ELR (cell line): ENCODE results near the gene MPST.

Experiments
- DNase-seq: peaks from one replicate; pipeline ENCODE4 v3.0.0-alpha.2; 2015; ENCODE audit warnings: low read depth

Gene MPST

DNA sequence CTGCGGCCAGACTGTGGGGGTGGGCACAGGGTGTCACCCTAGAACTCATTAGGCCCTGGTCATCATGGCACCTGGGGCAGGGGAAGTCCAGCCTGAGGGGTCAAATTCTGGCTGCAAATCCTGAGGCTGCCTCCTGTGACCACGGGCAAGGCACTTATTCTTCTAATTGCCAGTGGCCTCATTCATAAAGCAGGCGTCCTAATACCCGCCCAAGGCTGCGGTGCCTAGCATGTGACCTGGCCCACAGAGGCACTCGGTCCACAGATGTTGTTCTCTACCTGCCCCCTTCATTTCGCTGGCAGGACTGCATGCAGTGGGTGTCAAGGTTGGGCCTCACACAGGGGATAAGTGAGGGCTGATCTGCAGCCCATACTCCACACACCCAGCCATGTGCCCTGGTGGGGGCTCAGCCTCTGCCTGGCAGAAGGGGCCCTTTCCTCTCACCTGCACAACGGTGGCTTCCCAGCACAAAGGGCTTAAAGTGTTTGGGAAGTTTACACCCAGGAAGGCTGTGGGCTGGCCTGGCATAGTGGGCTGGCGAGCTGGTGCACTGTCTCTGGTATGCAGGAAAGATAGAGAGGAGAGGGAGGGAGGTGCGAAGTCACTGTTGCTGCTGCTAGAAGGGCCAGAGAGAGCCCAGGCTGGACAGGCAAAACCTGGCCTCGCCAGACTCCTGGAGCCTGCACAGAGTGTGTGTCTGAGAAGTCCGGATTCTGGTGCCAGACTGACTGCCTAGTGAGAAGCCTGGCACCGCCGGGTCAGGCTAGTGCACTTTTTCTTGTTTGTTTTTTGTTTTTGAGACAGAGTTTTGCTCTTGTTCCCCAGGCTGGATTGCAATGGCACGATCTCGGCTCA is 3.2 kb downstream of the MPST start:
- DNase-seq: no peak

DNA sequence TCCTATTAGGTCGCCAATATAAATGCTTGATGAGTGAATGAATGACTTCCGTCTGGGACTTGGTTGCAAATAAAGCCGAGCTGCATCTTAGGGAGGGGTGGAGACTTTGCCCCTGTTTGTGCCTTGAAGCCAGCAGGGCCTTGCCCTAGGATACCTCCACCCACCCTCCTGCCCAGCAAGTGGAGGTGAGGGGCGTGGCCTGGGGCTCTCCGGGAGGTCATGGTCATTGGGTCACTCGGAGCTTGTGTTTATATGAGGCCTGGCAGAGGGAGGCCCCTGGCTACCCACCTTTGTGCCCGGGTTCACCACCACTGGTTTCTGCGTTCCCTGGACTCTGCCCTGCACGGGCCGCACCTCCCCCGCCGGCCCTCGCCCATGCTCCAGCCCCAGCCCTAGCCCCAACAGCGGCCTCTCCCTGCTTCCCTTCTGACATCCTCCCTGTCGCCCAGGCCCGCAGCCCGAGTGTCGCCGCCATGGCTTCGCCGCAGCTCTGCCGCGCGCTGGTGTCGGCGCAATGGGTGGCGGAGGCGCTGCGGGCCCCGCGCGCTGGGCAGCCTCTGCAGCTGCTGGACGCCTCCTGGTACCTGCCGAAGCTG is 4.3 kb downstream of the MPST start:
- no peak for DNase-seq

DNA sequence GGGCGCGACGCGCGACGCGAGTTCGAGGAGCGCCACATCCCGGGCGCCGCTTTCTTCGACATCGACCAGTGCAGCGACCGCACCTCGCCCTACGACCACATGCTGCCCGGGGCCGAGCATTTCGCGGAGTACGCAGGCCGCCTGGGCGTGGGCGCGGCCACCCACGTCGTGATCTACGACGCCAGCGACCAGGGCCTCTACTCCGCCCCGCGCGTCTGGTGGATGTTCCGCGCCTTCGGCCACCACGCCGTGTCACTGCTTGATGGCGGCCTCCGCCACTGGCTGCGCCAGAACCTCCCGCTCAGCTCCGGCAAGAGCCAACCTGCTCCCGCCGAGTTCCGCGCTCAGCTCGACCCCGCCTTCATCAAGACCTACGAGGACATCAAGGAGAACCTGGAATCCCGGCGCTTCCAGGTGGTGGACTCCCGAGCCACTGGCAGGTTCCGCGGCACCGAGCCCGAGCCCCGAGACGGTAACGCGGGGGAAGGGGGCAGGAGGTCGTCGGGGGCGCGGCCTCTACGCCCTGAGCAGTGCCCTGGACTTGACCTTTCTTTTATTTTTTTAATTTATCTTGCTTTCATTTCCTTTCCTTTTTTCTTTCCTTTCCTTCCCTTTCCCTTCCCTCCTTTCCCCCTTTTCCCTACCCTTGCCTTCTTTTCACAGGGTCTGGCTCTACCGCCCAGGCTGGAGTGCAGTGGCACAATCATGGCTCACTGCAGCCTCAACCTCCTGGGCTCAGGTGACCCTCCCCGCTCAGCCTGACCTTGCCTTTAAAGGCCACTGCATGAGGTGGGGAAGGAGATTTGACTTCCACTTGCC is 5.0 kb downstream of the MPST start:
- no peak for DNase-seq

DNA sequence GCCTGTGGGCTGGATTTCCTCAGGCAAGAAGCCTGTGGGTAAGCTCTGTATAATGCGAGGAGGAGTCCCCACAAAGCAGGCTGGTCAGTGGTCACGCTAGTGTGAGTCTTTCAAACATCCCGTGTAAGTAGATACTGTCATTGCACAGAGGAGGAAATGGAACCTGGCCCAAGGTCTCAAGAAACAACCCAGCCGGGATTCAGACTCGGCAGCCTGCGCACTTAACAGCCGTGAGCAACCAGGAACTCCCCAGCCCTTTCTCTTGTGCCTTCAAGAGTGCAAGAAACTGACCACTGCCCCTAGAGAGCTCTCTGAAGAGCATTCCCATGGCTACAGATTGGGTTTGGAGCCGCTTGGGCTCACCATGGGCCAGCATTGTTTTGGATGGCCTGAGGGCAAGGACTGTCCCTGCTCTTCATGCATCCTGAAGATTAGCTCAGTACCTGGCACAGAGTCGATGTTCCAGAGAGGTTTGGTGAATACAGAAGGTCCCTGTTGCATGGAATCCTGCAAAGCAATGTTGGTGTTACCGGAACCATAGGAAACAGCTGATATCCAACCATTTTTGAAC is 6.0 kb downstream of the MPST start:
- no peak for DNase-seq

DNA sequence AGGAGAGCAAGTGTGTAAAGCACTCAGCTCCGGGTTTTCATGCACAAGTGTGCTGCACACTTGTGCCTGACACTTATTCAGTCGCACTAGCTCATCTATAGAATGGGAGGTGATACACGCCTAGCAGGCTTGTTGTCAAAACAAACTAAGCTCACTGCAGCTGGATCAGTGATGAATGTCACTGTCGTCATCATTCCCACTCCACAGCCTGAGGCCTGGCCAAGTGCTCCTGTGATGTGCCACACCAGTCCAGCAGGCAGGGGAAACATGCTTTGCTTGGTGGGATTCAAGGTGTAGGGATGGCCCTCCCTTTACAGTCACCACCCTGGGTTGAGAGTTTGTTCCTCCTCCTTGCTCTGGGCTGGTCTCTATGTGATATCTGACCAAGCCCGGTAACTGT is 6.8 kb downstream of the MPST start:
- no peak for DNase-seq

DNA sequence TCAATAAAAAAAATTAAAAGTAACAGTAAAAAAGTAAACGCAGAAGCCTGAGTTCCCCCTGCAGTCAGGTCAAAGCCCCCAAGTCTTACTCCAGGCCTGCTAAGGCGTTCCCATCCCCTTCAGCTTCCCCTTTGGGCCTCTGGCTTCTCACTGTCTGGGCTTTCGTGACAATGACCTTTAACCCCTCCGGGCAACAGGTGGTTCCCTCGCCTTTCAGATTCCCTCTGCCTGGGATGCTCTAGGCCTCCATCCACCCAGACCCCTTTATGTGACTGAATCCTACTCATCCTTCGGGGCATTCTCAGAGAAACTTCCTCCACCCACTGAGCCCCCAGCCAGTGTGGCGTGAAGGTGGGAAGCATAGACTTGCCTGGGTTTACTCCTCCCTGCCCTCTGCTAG is 8.0 kb downstream of the MPST start:
- no peak for DNase-seq

DNA sequence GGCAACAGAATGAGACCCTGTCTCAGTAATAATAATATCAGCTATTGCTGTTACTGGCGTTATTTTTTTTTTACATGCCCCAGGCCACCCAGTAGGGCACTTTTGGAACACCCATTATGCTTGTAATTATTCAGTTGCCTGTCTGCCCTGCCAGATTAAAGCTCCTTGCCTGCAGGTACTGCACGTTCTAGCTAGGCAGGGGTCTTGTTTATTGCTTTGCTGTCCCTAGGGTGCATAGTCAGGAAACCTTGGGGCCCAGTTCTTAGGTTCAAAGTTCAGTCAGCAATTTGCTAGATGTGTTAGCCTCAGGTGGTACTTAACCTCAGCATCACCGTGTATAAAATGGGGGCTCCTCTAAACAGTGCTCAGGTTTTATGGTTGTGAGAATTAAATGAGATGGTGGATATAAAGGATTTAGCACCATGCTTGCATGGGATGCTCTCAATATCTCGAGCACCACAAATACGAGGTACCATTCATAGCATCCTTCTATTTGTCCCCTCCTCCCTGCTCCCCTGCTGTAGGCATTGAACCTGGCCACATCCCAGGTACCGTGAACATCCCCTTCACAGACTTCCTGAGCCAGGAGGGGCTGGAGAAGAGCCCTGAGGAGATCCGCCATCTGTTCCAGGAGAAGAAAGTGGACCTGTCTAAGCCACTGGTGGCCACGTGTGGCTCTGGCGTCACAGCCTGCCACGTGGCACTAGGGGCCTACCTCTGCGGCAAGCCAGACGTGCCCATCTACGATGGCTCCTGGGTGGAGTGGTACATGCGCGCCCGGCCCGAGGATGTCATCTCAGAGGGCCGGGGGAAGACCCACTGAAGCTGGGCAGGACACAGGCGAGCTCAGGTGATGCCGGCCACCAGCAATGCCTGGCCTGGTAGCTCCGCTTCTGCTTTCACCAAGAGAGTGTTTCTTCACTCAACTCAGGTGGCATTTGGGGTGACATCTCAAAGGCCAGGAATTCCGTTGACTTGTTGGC is 9.4 kb downstream of the MPST start:
- DNase-seq: no peak

DNA sequence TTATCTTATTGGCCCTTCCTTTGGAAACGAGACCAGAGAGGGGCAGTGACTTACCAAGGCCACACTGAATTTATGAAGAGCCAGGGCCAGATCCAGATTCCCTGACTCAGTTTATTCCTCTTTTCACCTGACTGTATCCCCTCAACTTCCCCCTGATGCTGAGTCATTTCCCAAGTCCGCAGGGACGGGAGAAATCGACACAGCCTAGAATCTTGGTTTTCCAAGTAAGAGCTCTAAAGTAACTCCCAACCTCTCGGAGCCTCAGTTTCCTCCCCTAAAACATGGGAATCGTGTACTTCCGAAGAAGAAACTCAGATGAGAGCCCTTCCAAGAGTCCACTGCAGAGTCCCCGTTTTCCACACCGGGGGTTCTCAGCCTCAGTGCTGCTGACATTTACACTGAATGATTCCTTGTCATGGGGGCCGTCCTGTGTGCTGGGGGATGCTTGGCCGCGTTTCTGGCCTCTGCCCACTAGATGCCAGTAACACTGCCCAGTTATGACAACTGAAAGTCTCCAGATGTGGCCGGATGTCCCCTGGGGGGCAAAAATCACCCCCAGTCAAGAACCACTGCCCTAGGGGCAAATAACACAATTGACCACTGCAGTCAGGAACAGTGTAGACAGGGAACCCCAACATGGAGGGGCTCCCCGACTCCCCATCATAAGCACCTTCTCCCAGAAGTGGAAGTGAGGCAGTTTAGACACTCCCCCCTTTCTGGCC is 11.2 kb downstream of the MPST start:
- no peak for DNase-seq

DNA sequence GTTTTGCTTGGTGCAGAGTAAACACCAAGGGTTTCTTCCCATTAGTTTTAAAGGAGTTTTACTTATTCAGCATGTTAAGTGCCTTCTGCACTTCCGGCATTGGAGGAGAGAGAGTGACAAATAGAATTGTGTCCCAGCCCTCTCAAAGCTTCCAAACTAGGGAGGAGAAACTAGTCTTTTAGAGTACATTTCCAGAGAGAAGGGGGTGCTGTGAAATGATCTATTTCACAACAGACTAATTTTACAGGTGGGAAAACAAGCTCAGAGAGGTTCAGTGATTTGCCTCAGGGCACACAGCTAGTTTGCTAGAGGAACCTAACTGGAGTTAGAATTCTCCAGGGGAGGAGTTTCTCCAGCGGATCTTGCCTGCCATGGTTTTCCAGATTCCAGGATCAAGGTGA is 12.6 kb downstream of the MPST start:
- DNase-seq: no peak

DNA sequence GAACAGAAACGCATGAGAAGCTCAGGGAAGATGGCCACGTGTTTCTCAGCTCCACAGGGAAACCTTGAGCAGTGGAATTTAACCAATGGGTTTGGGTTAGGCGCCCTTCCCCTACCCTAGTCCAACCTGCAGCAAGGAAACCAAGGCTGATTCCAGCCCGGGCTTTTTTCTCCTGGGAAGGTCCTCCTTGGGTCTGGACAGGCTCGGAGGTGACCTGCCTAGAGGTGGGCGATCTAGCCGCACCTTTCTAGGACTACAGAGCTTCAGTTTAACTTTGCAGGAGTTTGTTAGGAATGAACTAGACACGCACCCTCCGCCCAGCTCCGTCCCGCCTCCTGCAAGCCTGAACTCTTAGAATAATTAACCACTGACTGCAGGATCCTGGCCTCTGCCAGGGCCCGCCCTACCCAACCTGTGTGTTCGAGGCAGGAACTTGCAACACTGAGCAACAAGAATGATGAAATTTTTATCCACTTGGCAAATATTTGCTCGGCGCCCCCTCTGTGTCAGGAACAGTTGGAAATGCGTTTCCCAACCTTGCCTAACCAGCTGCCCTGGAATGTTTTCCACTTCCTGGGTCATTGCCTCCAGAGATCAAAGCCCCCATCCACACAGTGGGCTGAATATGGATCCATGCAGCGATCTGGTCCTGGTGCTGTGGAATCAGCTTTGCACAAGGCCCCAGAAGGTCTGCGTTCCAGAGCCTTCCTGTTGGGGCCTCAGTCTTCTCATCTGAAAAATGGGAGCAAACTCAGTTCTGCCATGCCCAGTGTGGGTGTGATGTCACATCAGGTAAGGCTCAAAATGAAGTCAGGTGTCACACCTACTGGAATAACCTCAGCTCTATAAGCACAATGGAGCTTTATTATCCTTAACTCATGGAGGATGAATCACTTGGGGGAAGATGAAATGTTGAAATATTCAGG is 13.3 kb downstream of the MPST start:
- peak; percentile 23 for DNase-seq

DNA sequence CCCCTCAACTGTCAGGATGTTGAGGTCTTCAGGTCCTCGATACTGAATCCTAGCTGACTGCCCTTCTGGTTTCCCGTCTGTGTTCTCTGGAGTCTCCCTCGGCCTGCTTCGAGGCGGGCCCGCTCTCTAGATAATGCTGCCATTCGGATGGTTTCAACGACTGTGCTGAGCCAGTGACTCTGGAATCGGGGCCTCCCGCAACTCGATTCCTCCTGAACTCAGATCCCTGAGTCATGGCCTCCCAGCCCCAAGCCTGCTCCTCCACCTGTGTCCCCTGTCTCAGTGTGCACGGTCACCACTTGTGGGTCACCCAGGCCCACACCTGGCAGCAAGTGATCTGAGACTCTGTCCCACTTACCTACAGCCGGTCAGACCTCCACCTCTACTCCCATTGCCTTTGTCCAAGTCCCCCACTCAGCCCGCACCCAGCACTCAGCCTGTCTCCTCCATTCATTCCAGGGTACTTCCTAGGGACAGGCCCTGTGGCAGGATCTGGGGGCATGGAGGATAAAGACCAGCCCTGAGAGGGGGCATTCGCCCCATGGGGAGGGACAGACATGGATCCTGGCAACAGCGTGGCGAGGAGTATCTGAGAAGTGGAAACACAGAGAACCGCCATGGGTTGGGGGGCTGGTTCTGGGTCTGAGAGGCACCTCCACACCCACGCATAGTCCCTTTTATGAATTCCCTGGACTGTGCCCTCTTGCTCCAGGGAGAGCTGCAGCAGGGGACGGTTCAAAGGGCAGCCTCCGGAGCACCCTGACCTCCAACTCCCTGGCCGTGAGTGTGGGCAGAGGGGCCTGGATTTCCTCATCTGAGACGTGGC is 14.3 kb downstream of the MPST start:
- no peak for DNase-seq

DNA sequence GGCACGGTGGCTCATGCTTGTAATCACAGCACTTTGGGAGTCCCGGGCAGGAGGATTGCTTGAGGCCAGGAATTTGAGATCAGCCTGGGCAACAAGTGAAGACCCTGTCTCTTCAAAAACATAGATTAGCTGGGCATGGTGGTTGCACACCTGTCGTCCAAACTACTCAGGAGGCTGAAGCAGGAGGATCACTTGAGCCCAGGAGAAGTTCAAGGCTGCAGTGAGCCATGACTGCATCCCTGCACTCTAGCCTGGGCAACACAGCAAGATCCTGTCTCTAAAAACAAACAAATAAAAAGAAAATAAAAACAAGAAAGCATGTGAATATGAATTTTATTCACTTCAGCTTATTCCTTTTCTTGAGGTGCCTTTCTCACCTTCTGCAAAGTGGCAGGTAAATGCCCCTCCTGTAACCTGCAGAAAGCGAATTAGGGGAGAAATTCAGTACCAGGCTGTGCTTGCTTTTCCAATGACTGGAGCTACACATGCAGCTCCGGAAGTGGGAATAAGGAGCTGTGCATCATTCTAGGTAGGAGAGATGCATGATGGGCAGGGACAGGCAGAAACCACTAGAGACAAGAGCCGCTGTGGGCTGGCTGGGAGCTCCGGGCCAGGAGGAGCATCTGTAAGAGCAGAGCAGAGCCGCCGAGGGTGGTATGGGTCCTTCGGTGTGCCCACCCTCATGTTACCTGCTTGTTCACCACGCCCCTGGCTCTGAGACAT is 17.3 kb downstream of the MPST start:
- no peak for DNase-seq

DNA sequence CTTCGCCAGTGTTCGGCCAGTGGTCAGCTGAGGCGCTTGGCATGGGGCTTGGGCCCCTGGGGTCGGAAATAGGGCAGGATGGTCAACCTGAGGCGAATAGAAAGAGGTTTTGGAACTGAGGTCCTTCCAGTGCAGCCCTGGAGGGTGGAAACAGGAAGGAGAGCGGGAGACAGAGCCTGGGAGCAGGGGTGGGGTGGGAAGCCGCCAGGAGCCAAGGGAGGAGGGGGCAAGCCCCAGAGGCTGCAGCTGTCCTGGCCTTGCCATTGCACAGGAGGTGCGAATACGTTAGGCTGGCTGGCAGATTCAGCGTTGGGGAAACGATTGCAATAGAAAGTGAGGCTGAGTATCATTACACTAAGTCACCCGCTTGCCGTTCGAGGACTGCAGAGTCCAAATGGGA is 18.1 kb downstream of the MPST start:
- DNase-seq: no peak

DNA sequence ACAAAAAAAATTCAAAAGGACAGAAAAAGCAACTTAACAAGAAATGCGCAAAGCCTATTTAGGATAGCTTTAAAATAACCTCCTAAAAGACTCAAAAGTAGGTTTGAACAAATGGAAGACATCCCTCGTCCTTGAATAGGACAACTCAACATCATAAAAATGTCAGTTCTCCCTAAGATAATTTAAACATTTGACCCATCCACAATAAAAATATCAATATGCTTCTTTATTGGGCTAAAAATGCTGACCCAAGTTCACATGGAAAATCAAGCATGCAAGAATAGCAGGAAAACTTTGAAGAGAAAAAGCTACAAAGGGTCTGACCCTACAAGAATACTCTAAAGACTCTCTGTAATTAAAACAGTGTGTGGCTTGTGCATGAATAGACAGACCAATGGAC is 19.9 kb downstream of the MPST start:
- DNase-seq: no peak

DNA sequence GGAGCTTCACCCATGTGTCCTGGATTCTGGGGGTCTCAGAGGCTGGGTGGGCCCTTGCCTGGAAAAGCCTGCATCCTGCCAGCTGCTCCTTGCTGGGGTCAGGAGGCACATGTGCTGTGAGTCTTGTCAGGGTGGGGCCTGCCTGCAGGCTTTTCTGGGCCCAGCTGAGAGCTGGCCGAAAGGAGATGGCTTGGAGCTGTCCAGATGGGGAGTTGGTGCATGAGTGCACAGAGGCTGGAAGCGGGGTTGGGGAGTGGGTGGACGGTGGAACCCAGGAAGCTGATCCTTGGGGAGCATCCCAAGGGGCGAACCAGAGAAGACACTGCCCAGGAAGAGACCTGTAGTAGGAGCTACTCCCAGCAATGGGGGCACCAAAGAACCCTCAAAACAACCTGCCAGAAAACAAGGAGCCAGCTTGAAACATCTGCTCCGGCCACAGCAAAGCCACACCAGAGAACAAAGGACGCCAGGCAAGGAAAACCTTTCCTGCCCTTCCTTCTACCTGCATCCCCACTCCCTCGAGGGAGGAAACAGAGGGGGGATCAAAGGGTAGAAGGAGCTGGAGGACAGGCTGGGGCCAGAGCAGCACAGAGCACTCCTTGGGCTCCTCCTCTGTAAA is 23.8 kb downstream of the MPST start:
- no peak for DNase-seq

DNA sequence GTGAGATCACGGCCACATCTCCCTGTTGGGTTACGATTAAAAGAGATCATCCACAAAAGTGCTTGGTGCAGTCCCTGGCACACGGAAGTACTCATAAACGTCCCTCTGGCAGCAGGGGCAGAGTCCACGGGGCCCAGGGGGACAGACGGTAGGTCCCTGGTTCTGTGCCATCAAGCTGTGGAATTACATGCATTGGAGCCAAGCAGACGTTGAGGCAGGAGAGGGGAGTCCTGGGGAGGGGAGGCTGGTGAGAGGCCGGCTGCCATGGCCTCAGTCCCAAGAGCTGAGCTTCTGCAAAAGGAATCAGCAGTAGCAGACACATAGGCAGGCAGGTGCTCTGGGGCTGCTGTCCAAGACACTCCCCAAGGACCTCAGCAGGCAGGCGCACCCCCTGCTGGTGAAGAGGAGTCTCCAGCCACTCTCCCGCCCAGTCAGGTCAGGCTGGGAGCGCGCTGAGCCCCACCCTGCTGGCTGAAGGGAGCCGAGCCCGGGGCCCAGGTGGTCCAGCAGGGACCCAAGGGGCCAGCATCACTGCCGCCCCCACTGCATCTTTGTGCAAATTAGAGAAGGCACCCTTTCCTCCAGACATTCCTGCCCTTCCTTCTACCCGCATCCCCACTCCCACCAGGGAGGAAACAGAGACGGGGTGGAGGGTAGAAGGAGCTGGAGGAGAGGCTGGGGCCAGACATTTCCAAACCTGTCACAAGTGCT is 24.4 kb downstream of the MPST start:
- DNase-seq: peak; percentile 70
